ENCODE measurements around the gene GPC6. TPM values are rescaled to one million over a fixed set of nuclear protein-coding genes. Genes with fewer than 3 reads are reported as not detected.

The GPC6 gene
- total and polyA plus RNA-seq, 9 of the 15 experiments (the other 6 are each of a cell fraction or from before 2014, with no cell fraction given): under 0.01 to 0.20 (median 0.01) TPM; not detected in 4

- no peak for ATAC-seq
- intact Hi-C loops (cut with micrococcal nuclease): no loop called here
- Histone ChIP-seq H3K9me3 (replicated peaks; ENCODE audit: control insufficient read depth, insufficient read depth, low read depth, low read length) (no peaks in the 10 kb centered on the region), H3K4me3 (no peak overlapping the region), H3K79me2 (ENCODE audit: control insufficient read depth, insufficient read depth, low read length) (no peaks in the 10 kb centered on the region), H4K20me1 (replicated peaks; ENCODE audit: control insufficient read depth, insufficient read depth, low read length) (no peaks in the 10 kb centered on the region), H3K36me3 (ENCODE audit: control insufficient read depth, insufficient read depth, low read length) (no peaks in the 10 kb centered on the region), H2AFZ (ENCODE audit: low read depth, low read length) (no peak overlapping the region), H3K4me2 (ENCODE audit: insufficient read depth, low read length) (no peak overlapping the region), H3K9me1 (ENCODE audit: control insufficient read depth, insufficient read depth, low read length) (no peaks in the 10 kb centered on the region), H3K9ac (ENCODE audit: insufficient read depth in 1 of 2, low read depth in 2 of 2, low read length in 2 of 2) (no peak overlapping the region), H3K27ac (ENCODE audit: extremely low read depth, low read depth, low read length) (no peak overlapping the region), H3K4me1 (replicated peaks in 1 of 2; ENCODE audit: control insufficient read depth in 2 of 2, insufficient read depth in 2 of 2, low read length in 2 of 2) (no peaks in the 10 kb centered on the region), H3K27me3 (ENCODE audit: control insufficient read depth in 2 of 2, insufficient read depth in 2 of 2, low read length in 2 of 2) (no peaks in the 10 kb centered on the region)
- FAIRE-seq: no peak
- in situ Hi-C loops (cut with MboI): no loop called here
- POLR2A ChIA-PET: no interaction called here
- TF ChIP-seq KHSRP (IDR thresholded peaks at IDR 0.05): no peak
- TF ChIP-seq ATF1 (CRISPR knock-in tag; IDR thresholded peaks at IDR 0.05): no peak
- no peak for TF ChIP-seq ATF1 (tag; IDR thresholded peaks at IDR 0.05)
- TF ChIP-seq MBD2 (IDR thresholded peaks at IDR 0.05; ENCODE audit: borderline replicate concordance, low read depth): no peak
- no peak for TF ChIP-seq TARDBP (IDR thresholded peaks at IDR 0.05)
- no peak for TF ChIP-seq ETV6 (IDR thresholded peaks at IDR 0.05; ENCODE audit: borderline replicate concordance in 1 of 2, low read depth in 2 of 2, low read length in 1 of 2)
- TF ChIP-seq ETV6 (CRISPR knock-in tag; IDR thresholded peaks at IDR 0.05; ENCODE audit: borderline replicate concordance): no peak
- TF ChIP-seq TAF15 (IDR thresholded peaks at IDR 0.05; ENCODE audit: low read depth, low read length): no peak
- 0% methylated on average over 2 of the region's 2 CpGs for WGBS (ENCODE audit: insufficient coverage, low coverage, missing lambda C conversion rate)
- BruUV-seq (replicated peaks): no TSS peak
- CTCF ChIA-PET (ENCODE audit: low intra/inter-chr PET ratio): no interaction called here
- DNase-seq (ENCODE audit: extremely low read depth in 1 of 4, low spot score in 3 of 4): no peak
These were observed 730.8 kb downstream of the GPC6 start for GRCh38 chr13:93957371-93957770.
